GM18498 (cell line): Measurements from ENCODE around the gene ENPP6.
"Not testable (repeated sequence)": the region's sequence is repeated elsewhere in the genome, so short reads cannot be mapped to it uniquely, and the experiment has no call there.

Source experiments
- ATAC-seq: cut with Tn5 transposase; IDR thresholded peaks from one replicate; pipeline ENCODE4 v1.9.1; 2021; ENCODE audit warnings: mild to moderate bottlenecking, moderate library complexity; ENCODE audit not compliant: unreplicated experiment

The ENPP6 gene

DNA sequence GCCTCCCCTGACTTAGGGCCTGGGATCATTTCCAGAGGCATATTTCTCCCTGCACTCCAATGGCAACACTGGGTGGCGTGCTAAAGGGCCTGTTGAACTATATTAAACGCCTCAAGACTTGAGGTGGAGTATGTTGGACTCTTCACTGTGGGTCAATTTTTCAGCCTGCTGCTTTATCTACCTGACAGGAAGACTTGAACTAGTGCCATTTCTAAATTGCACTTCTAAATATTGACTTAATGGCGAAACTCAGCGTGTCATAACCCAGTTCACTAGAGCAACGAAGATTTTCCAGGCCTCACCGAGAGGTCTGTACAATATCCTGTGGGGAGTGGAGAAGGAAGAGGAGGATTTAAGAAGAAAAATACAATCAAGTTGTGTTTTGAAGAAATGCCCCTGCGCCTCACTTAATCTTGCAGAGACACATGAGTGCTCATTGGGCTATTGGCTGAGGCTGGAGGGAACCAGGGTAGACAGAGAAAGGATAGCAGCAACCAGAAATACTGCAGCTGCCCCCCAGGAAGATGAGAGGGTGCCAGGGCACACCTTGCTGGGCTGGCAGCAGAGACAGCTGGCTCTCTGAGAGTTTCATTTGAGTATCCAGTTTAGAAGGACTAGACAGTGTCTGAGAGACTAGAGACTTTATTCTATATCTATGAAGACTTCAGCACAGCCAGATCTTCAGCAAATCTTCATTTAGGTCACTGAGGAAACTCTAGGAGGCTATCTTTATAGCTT is 67.4 kb downstream of the ENPP6 start:
- ATAC-seq, result no peak

DNA sequence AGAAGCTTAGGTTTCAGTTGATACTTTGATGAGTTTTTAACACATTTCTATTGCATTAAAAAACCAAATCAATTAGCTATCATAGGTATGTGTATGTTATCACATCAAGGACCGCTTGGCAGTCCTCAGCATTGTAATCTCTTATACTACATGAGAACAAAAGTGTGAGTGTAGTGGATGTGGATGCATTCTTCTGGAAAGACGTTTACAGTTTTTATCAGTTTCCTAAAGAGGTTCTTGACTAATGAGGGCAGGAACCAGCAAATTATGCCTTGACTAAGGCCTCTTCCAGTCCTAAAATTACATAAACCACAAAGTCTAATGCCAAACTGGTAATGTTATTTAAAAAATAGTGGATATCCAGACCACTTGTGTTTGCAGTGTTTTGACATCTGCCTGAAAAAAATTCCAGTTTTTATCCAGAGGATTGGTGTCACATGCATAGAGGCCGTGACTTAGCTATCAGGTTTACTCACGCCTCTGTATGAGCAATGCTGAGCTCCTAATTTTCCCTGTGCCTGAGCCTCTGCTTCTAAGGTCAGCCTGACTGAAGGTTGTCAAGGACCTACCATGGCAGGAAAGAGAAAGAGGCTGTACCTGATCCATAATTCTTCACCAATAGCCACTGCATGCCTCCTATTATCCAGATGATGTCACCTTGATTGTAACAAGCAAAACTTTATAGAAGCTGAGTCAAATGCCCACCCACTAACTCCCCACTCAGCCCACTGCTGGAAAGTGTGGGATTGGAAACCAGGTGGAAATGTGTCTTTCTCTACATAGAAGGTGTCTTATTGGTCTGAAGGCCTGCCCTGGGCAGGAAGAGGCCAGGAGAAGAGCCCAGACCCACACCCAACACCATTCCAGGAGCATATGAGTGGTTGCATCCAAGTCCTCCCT is 68.7 kb downstream of the ENPP6 start:
- no peak for ATAC-seq

DNA sequence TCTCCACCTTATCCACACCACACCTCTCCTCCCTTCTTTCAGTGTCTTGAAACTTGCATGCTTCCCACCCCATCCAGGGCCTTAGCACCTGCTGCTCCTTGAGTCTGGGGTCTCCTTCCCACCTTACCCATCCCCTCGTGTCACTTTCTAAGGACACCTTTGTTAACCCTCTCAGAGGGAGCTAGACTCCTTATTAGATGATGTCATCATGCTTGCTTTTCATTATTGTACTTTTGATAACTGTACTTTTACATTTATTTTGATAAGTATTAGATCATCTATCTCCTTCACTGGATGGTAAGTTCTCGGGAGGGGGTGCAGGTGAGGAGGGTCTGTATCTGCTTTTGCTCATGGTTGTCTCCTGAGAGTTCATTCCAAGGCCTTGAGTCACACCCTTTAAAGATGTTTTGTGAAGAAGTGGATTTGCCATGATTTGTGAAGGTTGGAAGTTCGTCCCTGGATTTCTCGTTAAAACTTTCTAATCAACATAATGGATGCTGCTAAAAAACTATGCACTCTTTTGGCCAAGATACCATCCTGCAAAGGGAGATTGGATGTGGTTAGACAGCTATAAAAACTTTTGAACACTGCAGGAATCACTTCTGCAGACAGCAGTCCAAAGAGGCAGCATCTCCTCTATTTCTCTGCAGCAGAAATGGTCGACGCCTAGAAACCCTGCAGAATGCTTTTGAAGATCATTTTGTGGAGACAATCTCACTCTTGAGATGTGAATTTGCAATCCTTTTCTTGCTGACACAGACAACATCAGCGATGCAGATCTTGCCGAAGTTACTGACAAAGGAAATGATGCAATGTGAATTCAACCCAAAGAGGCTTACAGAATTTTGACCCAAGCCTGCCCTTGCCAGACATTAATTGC is 69.6 kb downstream of the ENPP6 start:
- ATAC-seq, result no peak

DNA sequence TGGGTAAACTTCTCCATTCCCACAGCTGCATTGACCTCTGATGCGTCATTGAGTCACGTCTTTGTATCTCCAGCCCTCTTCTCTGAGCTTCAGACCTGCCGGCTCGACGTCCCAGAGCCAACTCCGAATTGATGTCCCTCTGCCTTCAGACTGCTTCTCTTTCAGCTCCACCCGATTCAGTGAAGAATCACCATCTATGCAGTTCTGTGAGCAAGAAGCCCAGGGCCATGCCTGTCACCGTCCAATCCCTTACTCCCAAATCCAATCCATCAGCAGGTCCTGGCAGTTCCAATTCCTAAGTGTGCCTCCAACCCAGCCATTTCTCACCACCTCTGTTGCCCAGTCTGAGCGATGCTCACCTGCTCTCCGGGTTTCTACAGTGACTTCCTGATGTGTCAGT is 70.7 kb downstream of the ENPP6 start:
- no peak for ATAC-seq

DNA sequence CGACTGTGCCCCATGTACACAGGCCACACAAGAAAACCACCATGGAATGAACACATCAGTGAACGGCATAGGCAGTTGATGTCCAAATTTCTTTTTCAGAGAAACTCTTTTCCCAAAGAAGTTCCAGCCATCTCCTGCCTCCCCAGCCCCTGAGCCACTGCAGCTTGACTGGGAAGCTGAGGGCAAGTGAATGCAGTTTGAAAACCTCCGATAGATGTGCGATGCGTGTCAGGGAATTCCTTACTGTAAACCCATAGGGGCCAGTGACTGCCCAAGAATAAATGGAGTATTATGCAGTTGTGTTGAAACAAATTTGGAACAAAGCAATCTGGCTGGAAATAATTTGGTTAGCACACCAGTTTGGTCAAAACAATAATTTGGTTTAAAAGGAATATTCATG is 72.1 kb downstream of the ENPP6 start:
- no peak for ATAC-seq

DNA sequence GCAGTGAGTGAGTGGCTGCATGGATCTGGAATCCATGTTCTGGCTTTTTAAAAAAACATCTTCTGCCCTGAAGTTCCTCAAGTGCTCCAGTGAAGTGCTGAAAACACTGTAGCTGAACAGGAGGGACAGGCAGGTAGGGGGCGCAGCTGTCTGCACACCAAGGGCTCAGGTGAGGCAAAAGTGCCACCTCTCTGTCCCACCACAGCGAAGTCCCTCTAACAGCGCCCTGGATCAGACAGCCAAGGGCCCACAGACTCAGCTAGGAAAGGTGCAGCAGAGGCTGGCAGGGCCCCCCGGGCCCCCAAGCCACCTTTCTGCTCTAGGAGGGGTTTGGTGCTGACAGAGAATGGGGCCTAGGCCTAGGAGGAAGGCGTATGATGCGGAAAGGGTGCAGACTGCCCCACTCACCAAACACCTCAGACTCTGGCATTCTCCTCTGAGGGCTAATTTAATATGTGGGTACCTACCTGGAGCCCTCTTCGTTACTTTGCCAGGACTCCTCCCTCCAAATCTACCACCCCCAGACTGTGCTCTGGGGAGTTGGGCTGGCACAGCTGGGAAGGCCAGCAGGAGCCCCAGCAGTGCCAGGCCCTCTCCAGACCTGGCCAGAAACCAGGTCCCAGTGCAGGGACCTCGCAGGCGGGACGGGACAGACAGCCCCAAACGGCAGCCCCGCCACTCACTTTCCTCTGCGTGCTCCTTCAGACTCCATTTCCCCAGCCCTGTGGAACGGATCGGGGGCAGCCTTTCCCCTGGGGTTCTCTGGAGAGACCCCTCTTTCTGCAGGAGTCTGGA is 73.7 kb downstream of the ENPP6 start:
- ATAC-seq, result no peak

DNA sequence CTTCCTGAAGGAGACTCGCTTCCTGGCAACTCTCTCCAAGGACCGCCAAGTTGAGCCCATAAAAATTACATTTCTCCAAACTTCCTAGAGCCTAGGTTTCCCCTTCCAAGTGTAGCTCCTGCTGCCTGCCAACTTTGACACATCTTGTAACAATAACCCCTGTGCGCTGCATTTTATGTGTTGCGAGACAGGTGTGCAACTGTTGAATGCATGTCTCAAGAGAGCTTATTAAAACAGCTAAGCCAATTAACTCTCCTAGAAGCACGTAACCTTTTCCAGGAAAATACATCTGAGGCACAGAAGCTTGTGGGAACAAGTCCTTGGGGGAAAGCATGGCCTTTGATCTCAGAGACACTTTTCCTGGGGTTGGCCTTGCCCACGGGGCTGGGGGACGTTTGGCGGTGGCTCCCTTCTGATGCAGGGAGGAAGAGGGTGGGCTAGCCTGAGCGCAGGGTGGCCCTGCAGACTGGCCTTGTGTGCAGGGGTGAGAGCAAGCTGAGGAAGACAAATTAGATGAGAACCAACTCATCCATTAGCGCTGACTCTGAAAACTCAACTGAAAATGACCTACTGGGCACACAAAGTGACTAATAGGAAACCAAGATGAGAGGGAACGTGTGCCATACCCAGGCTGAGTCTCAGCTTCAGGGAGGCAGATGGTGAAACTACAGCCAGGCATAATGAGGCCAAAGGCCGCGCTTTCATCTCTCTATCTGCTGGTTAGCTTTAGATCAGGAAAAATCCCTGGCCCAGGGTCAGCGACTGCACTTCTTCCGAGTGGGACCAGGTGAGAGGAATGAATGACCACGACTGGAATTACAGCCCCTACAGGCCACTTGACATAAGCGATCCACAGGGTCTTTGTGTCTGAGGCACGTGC is 75.3 kb downstream of the ENPP6 start:
- ATAC-seq, result no peak

DNA sequence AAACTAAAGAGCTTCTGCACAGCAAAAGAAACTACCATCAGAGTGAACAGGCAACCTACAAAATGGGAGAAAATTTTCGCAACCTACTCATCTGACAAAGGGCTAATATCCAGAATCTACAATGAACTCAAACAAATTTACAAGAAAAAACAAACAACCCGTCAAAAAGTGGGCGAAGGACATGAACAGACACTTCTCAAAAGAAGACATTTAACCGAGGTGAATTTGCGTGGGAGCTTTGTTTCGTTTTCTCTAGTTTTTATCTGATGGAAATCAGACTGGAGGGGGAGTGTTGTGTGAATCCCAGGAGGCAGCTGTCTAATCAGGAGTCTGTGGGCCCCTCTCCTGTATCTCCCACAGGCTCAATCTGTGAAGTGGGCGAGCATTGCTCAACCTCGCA is 76.8 kb downstream of the ENPP6 start:
- ATAC-seq, result not testable (repeated sequence)

DNA sequence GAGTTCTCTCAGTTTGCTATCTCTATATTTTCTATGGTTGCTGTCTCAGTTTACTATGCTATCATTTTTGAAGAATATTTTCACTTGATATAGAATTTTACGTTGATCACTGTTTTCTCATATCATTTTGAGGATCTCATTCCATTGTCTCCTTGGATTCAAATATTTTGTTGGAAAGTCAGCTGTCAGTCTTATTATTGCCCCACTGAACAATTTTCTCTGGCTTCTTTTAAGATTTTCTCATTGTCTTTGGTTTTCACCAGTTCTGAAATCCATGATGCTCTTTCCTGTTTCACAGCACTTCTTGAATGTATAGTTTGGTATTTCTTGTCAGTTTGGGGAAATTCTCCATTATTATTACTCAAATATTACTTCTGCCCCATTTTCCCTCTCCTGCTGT is 81.1 kb downstream of the ENPP6 start:
- ATAC-seq, result no peak

DNA sequence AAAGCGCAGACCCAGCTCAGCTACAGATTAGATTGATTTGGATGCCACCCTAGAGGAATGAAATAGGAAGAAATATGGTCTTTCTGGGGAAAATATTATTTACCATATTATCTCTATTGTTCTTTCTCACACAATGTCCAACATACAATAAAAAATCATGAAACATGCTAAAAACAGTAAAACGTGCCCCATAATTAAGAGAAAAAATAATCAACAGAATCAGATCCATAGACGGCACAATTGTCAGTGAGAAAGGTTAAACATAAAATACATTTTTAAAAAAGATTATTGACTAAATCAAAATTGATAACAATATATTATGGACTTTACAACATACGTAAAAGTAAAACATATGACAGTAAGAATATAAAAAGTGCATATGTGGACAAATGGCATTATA is 90.9 kb downstream of the ENPP6 start:
- ATAC-seq, result no peak

DNA sequence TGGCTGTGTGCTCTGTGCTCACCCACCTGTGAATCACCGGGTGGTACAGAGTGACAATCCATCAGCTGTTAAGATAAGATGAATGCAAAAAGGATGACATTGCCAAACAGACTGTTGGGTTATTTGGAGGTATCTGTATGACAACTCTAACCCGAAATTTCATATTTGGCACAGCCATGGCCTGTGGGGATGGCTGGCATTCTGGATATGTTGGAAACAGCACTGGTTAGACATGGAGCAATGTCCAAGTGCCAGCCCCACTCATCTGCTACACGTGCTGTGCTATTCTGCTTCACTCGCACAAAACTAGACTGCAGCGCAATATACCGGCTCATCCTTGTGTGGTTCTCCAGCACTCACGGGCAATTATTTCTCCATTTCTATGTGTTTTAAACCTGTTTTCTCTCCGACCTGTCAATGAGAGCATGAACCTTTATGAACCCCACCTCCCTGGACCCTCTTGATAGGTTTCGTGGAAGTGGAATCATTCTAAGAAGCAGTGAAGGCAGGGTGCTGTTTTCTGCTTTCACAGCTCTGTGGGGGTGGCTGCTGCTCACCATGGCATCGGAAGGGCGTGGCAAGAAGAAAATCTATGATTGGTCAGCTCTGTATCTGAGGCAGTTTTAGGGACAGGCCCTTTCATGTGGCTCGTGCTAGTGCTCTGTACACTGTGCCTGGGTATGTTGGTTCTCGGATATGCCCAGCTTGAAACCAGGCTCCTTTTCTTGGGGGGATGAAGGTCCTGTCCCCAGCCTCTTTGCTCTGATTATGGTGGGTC is 94.9 kb downstream of the ENPP6 start:
- no peak for ATAC-seq

DNA sequence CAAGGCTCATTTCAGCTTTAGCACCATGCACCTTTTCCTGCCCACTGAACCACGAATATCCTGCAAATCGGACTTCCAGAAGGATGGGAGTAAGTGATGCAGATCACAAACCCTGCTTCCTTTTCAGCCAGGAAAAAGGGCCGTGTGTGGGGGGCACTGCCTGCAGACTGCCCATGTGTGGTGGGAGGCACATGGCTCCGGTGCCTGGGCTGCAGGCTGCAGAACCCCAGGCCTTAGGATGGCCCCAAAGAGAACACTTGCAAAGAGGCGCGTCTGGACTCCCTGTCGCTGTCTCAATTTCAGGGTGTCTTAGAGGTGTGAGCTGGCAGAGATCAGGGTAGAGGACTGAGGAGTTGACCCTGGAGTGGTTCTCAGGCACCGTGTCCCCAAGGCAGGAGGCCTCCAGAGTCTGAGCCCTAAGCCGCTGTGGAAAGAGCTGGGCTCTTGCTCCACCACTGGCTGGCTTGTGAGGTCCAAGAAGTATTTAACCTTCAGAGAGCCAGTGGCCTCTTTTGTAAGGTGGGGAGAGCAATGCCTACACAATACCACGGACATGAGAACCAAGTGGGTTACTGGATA is 97.0 kb downstream of the ENPP6 start:
- ATAC-seq, result no peak

DNA sequence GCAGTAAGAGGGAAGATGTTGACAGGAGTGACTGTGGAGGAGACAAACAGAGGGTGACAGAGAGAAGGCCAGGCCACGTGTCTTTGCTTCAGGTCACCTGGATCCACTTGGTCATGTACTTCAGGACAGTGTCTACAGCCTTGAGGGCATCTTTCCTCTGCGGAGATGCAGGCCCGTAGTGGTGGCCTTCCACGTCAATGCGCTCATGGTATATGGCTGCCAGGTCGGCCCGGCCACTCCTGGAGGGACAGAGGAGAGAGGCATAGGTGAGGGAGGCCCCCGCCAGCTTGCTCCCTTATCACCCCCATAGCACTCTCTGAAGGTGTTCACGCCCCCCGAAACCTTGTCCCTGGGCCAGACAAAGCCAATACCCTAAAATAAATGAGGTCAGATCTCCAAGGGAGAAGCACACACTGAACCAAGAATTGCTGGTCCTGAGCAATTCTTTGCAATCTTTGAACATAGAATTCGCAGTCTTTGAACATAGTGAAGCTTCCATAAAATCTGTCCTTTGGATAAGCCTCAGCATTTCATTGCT is 99.9 kb downstream of the ENPP6 start:
- ATAC-seq, result no peak

DNA sequence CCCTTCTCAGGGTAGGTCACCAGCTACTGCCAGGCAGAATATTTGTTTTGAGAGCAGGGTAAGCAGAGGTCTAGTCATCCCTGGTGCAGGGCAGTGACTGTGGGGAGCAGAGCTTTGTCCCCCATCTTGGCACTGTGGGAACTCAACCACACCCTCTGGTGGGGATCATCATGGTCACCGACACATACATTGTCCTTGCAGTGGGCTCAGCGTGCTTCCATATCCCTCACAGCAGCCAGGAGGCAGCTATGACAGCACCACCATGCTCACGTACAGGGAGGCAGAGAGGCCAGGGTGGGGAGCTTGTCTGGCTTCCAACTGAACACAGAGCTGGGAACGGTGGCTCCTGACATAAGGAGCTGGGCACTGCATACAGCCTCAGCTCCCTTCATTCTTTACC is 102.3 kb downstream of the ENPP6 start:
- ATAC-seq, result no peak

DNA sequence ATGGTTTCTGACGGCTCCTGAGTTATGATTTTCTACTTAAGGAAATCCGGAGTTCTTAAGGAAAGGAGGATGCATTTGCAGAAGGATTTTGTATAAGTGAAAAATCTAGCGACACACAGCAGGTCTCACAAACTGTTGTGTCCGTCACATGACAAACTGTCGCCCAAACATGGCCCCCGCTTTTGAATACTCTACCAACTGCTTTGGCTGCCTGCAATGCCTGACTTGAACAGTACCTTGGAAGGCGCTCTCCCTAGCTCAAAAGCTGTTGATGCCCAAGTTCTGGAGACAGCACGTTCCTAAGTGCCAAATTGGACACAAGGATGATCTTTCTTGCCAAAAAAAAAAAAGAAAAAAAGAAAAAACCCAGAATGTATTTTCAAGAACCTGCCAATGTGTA is 103.2 kb downstream of the ENPP6 start:
- ATAC-seq, result no peak

DNA sequence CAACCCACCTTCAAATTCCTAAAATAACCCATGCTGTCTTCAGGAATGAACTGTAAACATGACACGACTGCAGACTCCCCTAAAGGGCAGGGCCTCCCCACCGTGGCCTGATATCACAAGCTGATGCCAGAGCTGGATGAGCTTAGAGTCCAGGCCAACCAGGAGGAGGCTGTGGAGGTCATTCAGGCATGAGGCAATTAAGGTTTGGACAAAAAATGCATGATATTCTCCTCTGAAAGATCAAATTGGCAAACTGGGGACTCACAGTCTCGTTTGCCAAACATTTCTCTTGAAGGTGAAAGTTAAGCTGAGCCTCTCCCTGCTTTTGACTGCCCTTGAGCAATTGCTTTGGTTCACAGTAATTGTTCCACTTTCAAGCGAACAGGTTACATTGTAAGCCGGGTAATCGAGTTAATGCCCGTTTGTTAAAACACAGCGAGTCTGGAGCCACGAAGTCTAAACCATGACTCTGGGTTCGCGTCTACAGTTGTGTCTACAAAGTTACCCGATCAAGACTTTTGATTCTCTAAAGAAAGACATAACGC is 105.6 kb downstream of the ENPP6 start:
- no peak for ATAC-seq

DNA sequence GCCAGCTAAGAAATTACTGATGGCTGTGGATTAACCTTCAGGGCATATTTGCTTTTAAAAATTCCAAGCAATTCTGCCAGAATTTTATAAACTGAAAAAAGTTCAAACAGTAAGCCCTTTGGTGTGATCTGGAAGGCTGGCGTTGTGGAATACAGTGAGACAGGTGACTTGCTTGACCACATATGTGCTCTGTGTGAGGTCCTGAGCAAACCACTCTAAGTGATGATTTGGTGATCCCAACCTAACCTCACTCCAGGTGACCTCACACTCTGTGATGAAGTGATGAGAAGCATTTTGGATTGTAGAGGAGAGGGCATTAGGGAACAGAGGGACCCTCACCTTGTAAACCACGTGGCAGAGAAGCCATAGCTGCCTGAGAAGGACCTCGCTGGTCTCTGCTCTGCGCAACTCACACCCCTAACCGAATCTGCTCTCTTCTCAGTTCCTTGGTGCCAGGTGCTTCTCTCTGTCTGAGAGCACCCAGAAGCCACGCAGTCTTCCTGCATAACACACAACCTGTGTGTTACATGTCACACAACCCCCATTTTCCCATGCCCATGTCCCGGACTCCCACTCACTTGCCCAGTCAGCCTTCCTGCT is 106.3 kb downstream of the ENPP6 start:
- ATAC-seq, result no peak
